Colon (tissue), 2 donors: Measurements from ENCODE around the gene SH3RF3.
"Not testable (repeated sequence)": the region's sequence is repeated elsewhere in the genome, so short reads cannot be mapped to it uniquely, and the experiment has no call there.

ENCODE experiments used
- FAIRE-seq: peaks from 2 replicates; lab custom pipeline; 2012; peaks lifted over from hg19 to GRCh38; lab: Jason Lieb, UNC
- donor health status: control.
- donor health status: control.

The SH3RF3 gene

DNA sequence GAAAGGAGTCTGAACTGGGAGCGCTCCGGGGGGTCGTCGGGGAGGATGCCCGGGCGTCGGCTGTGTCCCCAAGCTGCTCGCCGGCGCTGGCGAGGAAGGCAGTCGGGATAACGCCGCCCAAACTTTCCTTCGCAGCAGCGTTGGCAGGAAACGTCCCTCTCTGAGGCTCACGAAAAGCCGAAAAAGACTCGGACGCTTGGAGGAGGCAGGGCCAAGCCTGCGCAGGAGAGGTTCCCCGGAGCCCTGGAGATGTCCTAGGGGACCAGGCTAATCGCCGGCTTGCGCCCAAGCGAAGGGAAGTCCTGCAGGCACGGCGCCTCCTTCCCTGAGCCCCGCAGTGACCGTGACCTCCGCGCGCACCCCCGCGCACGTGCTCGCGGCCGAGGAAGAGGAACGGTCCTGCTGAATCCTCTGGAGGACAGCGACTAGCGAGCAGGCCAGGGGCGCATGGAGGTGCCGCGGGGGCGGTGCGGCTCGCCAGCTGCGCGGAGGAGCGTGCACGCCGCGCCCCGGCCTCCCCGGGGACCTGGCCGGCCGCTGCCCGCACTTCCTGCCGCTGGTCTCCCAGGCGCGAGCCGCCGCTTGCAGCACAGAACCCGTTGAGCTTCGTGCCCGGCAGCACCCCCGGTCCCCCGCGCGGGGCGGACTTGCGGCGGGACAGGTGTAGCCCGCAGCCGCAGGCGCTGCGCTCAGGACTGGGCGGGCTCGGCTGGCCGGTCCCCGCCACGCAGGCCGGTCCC lies at the start of gene SH3RF3:
Gene SH3RF3 (plus strand): TSS at position 590 of the 740 bp plus-strand sequence.
- no peak for FAIRE-seq

DNA sequence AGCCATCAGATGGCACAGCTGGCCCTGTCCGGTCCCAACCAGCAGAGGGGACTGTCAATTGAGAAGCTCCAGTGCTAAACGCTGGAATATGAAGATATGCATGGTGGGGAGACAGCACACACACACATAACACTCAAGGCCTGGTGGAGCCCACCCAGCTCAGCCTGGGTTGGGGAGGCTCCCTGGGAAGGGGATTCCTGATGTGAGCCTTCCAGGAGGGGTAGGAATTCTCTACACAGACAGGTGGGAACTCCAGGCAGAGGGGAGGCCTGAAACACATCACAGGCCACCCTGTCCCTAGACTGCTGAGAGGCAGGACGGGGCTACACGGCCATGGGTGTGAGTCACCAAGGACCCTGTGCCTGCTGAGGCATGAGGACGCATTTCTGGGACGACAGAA lies 49.4 kb upstream of the SH3RF3 start:
- FAIRE-seq = no peak

DNA sequence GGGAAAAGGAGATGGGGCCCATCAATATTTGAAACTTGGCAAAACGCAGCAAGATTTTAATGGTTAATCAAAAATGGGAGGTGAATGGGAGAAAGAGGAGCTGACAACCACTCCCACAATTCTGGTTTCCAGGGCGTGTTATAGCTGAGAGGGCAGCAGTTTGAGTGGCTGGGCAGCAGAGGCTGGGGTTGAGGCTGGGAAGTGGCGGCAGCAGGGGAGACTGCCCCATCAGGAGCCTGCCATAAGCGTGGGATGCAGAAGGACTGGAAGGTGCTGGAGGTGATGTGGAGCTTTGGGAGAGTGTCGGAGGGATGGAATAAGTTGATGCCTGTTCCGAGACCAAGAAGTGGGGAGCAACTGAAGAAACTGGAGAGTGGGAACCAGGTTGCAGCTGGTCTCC lies 48.9 kb upstream of the SH3RF3 start:
- no peak for FAIRE-seq

DNA sequence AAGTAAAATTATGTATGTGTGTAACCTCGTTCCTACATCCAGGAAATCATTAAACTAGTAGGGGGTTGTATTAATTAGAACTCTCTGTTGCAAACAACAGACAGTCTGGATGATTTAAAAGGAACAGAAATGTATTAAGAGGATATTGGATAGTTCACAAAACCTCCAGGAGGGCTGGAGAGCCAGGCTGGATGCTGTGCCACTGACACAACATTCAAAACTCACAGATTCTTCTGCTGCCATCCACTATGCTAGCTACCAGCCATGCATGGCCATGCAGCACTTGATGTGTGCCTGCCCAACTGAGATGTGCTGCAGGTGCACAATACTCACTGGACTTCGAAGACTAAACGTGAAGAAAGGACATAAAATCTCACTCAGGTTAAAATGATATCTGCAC lies 48.2 kb upstream of the SH3RF3 start:
- no peak for FAIRE-seq

- no peak for FAIRE-seq
These were observed 47.6 kb upstream of the SH3RF3 start for GRCh38 chr2:109081374-109081773.

- no peak for FAIRE-seq
These were observed 45.2 kb upstream of the SH3RF3 start for GRCh38 chr2:109083771-109084170.

- FAIRE-seq = no peak
These were observed 44.7 kb upstream of the SH3RF3 start for GRCh38 chr2:109084341-109084740.

DNA sequence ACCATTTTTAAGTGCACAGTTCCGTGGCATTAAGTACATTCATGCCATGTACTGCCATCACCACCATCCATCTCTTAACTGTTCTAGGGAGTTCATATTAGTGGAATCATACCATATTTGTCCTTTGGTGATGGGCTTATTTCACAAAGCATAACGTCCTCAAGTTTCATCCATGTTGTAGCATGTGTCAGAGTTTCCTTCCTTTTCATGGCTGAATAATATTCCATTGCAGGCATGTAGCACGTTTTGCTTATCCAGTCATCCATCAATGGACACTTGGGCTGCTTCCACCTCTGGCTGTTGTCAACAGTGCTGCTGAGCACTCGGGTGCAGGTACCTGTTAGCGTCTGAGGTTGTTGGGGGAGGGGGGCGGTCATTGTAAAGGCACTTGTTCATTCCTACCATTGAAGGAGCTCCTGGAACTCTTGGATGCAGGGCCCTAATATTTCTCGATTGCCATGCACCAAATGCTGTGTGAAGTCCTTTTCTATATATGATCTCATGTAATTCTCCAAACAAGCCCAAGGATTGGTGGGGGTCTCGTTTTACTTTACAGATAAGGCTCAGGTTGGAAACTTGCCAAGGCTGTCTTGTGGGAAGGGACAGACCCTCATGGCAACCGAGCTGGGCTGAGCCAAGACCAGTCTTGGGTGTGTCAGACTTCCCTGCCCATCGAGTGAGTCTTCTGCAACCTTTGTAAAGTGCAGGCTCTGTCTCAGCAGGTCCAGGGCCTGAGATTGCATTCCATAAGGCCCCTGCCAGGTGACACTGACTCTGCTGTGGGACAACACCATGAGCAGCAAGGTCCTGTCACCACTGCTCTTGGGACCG lies 42.9 kb upstream of the SH3RF3 start:
- no peak for FAIRE-seq

GRCh38 chr2:109086743-109087020 lies 42.3 kb upstream of the SH3RF3 start:
- no peak for FAIRE-seq

GRCh38 chr2:109087055-109087663 lies 41.8 kb upstream of the SH3RF3 start:
- FAIRE-seq = no peak

DNA sequence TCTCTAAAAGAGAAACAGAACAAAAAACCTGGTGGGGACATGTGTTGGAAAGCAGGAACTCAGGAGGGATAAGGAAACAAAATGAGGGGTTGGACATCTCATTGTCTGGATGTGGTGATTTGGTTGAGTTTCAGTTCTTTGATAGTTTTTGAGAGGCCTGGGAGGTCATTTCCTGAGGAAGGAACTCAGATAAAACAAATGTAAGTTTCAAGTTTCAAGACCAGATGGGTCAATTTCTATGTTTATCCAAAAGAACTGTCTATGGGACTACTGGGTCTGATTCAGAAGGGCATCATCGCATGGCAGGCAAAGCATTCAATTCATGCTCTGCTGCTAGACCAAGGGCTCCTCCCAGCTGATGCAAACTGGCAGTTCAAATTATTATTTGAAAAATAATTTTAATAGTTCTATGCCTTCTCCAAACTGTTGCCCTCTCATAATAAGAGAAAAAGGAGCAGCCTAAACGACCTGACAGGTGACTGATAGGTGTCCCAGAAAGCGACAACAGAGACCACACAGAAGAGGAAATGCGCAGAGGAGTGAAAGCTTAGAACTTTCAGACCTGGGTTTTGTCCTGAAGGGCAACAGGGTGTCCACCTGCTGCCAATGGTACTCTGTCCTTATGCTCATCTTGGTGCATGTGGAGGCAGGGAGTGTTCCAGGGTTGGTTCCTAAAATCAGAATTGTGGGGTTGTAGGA lies 39.3 kb upstream of the SH3RF3 start:
- FAIRE-seq = no peak

DNA sequence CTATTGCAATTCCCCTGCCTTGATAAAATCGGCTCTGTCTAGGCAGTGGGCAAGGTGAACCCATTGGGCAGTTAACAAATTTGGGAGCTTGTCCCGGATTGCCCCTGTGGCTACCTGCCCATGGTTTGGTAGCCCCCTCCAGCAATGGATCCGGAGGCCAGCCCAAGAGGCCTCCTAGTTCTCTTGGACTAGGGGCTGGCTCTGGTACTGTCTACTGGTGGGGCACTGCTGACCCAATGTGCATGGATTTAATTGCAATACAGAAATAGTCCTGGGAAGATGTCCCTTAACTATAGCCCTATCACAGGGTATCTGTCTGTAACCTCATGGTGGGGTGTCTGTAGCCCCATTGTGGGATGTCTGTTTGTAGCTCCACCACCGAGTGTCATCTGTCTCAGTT lies 37.5 kb upstream of the SH3RF3 start:
- no peak for FAIRE-seq

DNA sequence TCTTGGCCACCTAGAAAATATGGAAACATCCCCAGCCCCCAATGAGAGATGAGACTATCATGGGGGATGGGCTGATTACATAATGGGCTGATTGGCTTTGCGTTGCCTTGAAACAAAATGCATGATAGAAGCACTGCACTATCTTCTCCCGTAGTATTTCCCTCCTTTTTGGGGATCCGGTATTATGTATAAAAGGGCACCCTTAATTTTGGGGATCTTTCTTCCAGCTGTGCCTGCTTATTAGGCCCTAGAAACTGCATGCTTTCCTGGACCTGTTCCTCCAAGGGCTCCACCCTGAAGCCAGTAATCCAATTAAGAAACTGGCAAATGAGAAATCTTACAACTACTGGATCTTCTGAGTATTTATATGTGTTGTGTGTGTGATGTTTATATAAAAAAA lies 34.9 kb upstream of the SH3RF3 start:
- FAIRE-seq = no peak

- FAIRE-seq = no peak
These were observed 30.6 kb upstream of the SH3RF3 start for GRCh38 chr2:109098251-109098920.

DNA sequence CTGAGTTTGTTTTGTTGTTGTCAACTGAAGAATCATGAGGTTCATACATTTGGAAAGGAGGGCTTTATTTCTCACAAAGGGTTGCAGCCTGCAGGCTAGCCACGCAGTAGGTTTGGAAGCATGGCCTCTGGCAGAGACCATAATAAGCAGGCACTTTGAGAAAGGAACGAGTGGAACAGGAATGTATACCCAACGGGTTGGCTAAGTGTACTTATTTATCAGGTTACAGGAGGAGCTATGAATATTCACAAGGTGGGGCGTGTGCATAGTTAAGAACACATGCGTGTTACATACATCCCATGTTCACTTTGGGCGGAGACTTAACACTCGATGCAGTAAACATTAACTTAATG lies 30.1 kb upstream of the SH3RF3 start:
- FAIRE-seq = no peak

GRCh38 chr2:109102588-109103233 lies 26.3 kb upstream of the SH3RF3 start:
- no peak for FAIRE-seq

GRCh38 chr2:109105113-109105512 lies 23.9 kb upstream of the SH3RF3 start:
- no peak for FAIRE-seq

DNA sequence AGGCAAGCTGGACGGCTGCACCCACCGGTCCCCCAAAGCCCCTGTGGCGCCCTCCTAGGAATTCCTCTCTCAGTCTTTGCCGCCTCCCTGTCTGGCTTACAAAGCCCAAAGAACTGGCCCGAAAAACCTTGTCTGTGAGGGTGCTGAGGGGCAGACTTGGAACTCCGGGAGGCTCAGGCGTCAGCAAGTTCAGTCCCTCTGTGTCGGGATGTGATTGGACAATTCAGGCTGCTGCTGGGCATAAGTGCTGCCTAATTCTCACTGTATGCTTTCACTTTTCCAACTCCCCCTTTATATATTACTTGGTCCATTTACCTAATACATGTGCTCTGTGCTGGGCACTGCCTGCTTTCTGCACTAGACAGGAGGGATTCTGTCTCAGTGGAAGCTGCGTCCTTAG lies 20.3 kb upstream of the SH3RF3 start:
- no peak for FAIRE-seq

DNA sequence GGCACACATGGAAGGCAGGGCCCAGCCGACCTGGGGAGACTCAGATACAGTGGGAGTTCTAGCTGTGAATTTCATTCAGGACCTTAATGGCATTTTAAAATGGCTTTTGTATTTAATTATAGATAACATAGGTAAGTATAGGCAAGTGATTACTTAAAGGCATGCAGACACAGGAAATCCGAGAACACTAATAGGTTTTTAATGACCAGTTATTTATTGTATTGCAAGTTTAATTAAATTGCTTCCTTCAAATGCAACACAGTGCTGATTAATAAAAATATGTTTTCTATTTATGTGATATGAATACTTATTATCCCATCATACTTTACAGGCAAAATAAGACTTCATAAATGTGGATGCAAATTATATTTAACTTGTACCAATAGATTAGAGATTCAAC lies 19.7 kb upstream of the SH3RF3 start:
- FAIRE-seq = no peak

GRCh38 chr2:109110170-109110569 lies 18.8 kb upstream of the SH3RF3 start:
- FAIRE-seq = no peak

DNA sequence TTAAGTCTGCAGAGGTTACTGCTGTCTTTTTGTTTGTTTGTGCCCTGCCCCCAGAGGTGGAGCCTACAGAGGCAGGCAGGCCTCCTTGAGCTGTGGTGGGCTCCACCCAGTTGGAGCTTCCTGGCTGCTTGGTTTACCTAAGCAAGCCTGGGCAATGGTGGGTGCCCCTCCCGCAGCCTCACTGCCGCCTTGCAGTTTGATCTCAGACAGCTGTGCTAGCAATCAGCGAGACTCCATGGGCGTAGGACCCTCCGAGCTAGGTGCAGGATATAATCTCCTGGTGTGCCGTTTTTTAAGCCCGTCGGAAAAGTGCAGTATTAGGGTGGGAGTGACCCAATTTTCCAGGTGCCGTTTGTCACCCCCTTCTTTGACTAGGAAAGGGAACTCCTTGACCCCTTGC lies 11.8 kb upstream of the SH3RF3 start:
- FAIRE-seq = not testable (repeated sequence)

GRCh38 chr2:109117780-109118179 lies 11.2 kb upstream of the SH3RF3 start:
- no peak for FAIRE-seq
